Hepatocyte (in vitro differentiated cells): ENCODE measurements around the gene PRND. TPM values are rescaled to one million over a fixed set of nuclear protein-coding genes. Genes with fewer than 3 reads are reported as not detected.
"Not testable (repeated sequence)": the region's sequence is repeated elsewhere in the genome, so short reads cannot be mapped to it uniquely, and the experiment has no call there.

ENCODE experiments used
- DNase-seq: peaks from one replicate; pipeline ENCODE4 v3.0.0-alpha.2; 2016; ENCODE audit warnings: low spot score
- H2AFZ ChIP-seq: fragments of 200-600 bp; sonication (generic); 2 replicates; pipeline ENCODE4 v1.6.0; 2016; ENCODE audit warnings: antibody characterized with exemption, mild to moderate bottlenecking
- H3K27ac ChIP-seq: fragments of 200-600 bp; sonication (generic); 2 replicates; pipeline ENCODE4 v1.5.1; 2016; ENCODE audit warnings: mild to moderate bottlenecking
- H3K27me3 ChIP-seq: fragments of 200-600 bp; sonication (generic); 2 replicates; pipeline ENCODE4 v1.6.1; 2016
- H3K36me3 ChIP-seq: fragments of 200-600 bp; sonication (generic); replicated peaks from 2 replicates; pipeline ENCODE4 v1.5.1; 2016; ENCODE audit warnings: low read depth; ENCODE audit not compliant: insufficient read depth
- H3K4me1 ChIP-seq: fragments of 200-600 bp; sonication (generic); 2 replicates; pipeline ENCODE4 v1.5.1; 2016; ENCODE audit warnings: mild to moderate bottlenecking, moderate library complexity; ENCODE audit not compliant: insufficient read depth
- H3K4me2 ChIP-seq: fragments of 200-600 bp; sonication (generic); 2 replicates; pipeline ENCODE4 v1.6.0; 2016
- H3K4me3 ChIP-seq: fragments of 200-600 bp; sonication (generic); 2 replicates; pipeline ENCODE4 v1.5.1; 2016; ENCODE audit warnings: mild to moderate bottlenecking
- H3K79me2 ChIP-seq: fragments of 200-600 bp; sonication (generic); 2 replicates; pipeline ENCODE4 v1.6.0; 2017; ENCODE audit warnings: mild to moderate bottlenecking
- H3K9me2 ChIP-seq: fragments of 200-600 bp; sonication (generic); replicated peaks from 2 replicates; pipeline ENCODE4 v1.6.0; 2017; ENCODE audit warnings: mild to moderate bottlenecking; ENCODE audit not compliant: insufficient read depth
- H3K9me3 ChIP-seq: fragments of 200-600 bp; sonication (generic); 2 replicates; pipeline ENCODE4 v1.5.1; 2016; ENCODE audit warnings: low read depth, mild to moderate bottlenecking
- H4K20me1 ChIP-seq: fragments of 200-600 bp; sonication (generic); 2 replicates; pipeline ENCODE4 v1.6.0; 2016; ENCODE audit warnings: mild to moderate bottlenecking; ENCODE audit not compliant: insufficient read depth, poor library complexity, severe bottlenecking
- CTCF ChIP-seq: fragments of 200-600 bp; sonication (generic); IDR thresholded peaks from 2 replicates; pipeline ENCODE4 v1.5.1; 2016; ENCODE audit warnings: antibody characterized with exemption, mild to moderate bottlenecking; ENCODE audit not compliant: poor library complexity
- EZH2 ChIP-seq: fragments of 200-600 bp; sonication (generic); IDR thresholded peaks from 2 replicates; pipeline ENCODE4 v1.6.1; 2016; ENCODE audit warnings: antibody characterized with exemption, mild to moderate bottlenecking, borderline replicate concordance
- EZH2phosphoT487 ChIP-seq: fragments of 200-600 bp; sonication (generic); IDR thresholded peaks from one replicate; pipeline ENCODE4 v1.6.1; 2018; ENCODE audit warnings: antibody characterized with exemption, mild to moderate bottlenecking, low read depth, moderate library complexity; ENCODE audit not compliant: unreplicated experiment, severe bottlenecking
- WGBS: methylation state at CpG from one replicate; pipeline ENCODE4 v1.1.6; 2016; ENCODE audit warnings: low lambda C conversion rate; ENCODE audit errors: missing lambda C conversion rate; 5-methylcytosine and 5-hydroxymethylcytosine counted together
- polyA plus RNA-seq: library from polyadenylated mRNA; unstranded; fragments of >200 nt; fragmentation: Nextera tagmentation; extraction: Ambion mirVana; gene quantifications from 2 replicates; pipeline ENCODE4 v1.2.1, GENCODE V29; 2016
- total RNA-seq: library from RNA; depleted of rRNA; stranded (reverse); fragments of >200 nt; gene quantifications from 2 replicates; pipeline ENCODE4 v1.2.3, GENCODE V29; 2014

PRND gene
- total and polyA plus RNA-seq, 2 experiments from 2014 or later, result 0.34 to 0.70 TPM

DNA sequence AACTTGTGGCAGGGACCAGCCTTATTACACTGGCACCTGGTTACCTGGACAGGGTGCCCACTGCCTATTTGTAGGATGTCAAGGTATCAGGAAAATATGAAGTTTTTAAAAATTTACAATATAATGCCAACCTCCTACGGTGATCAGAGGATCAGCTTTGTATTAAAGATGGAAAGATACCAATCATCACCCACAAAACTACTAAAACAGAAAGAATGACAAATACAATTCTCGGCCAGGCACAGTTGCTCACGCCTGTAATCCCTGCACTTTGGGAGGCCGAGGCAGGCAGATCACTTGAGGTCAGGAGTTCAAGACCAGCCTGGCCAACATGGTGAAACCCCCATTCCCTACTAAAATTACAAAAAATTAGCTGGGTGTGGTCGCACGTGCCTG lies 18.4 kb upstream of the PRND start:
- Histone ChIP-seq H3K36me3 (no peaks in the 10 kb centered on the region), H3K27ac (no peak overlapping the region), H3K4me1 (peaks cover 3% of the 10 kb centered on the region), H3K27me3 (no peaks in the 10 kb centered on the region), H4K20me1 (peaks cover under 1% of the 10 kb centered on the region), H2AFZ (no peak overlapping the region), H3K4me3 (no peak overlapping the region), H3K4me2 (no peak overlapping the region), H3K9me3 (no peaks in the 10 kb centered on the region), H3K9me2 (no peaks in the 10 kb centered on the region), H3K79me2 (no peaks in the 10 kb centered on the region)
- no peak for DNase-seq
- no peak for TF ChIP-seq CTCF
- no peak for TF ChIP-seq EZH2
- no peak for TF ChIP-seq EZH2phosphoT487
- WGBS, result 83% methylated on average over 6 of the region's 6 CpGs

- not testable (repeated sequence) for H3K9me3 ChIP-seq, H3K4me3 ChIP-seq, DNase-seq, H4K20me1 ChIP-seq, H3K9me2 ChIP-seq, H3K27ac ChIP-seq, H2AFZ ChIP-seq, H3K36me3 ChIP-seq, H3K4me2 ChIP-seq, H3K79me2 ChIP-seq, H3K27me3 ChIP-seq, H3K4me1 ChIP-seq
- WGBS, result 95% methylated on average over 12 of the region's 12 CpGs
Observed at GRCh38 chr20:4706941-4707340, 14.8 kb upstream of the PRND start.

DNA sequence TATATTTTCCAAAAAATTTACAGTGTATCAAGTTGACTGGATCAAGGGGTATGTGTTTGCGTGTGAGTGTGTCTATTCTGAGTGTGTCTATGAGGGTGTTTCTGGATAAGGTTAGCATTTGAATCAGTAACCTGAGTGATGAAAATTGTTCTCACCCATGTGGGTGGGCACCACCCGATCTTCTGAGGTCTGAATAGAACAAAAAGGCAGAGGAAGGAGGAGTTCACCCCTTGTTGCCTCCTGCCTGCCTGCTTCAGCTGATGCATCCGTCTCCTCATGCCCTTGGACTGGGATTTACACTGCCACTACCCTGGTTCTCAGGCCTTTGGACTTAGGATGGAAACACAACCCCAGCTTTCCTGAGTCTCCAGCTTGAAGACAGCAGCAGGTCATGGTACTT lies 13.7 kb upstream of the PRND start:
- H3K4me1 ChIP-seq, result peaks cover 3% of the 10 kb centered on the region
- no peaks in the 10 kb centered on the region for H4K20me1 ChIP-seq
- TF ChIP-seq EZH2, result no peak
- TF ChIP-seq EZH2phosphoT487, result no peak
- TF ChIP-seq CTCF, result no peak
- H3K79me2 ChIP-seq, result no peaks in the 10 kb centered on the region
- no peaks in the 10 kb centered on the region for H3K27me3 ChIP-seq
- H3K4me2 ChIP-seq, result no peak overlapping the region
- no peak overlapping the region for H3K27ac ChIP-seq
- 81% methylated on average over 3 of the region's 3 CpGs for WGBS
- H3K9me3 ChIP-seq, result no peaks in the 10 kb centered on the region
- no peaks in the 10 kb centered on the region for H3K36me3 ChIP-seq
- DNase-seq, result no peak
- H2AFZ ChIP-seq, result no peak overlapping the region
- H3K9me2 ChIP-seq, result no peaks in the 10 kb centered on the region
- no peak overlapping the region for H3K4me3 ChIP-seq

DNA sequence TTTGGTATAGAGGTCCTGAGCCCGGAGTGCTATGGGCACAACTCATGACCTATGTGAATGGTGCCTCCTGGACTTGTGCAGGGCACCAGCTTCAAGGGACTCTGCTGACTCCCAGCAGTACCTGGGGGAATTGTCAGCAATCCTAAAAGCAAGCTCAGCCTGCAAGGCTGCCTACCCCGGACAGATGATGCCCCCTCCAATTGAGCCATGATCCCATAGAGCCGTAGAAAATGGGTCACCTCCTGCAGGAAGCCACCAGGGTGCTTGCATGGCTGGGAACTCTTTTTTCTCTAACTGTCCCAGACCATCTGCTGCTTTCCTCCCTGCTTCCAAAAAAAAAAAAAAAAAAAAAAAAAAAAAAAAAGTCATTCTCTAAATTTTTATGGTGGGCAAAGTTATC lies 12.9 kb upstream of the PRND start:
- no peak overlapping the region for H3K4me3 ChIP-seq
- H3K27me3 ChIP-seq, result no peaks in the 10 kb centered on the region
- WGBS, result 87% methylated on average over 3 of the region's 3 CpGs
- TF ChIP-seq CTCF (no peak), EZH2 (no peak), EZH2phosphoT487 (no peak)
- DNase-seq, result no peak
- no peaks in the 10 kb centered on the region for H3K79me2 ChIP-seq
- no peak overlapping the region for H3K4me2 ChIP-seq
- no peaks in the 10 kb centered on the region for H3K9me2 ChIP-seq
- H3K9me3 ChIP-seq, result no peaks in the 10 kb centered on the region
- H4K20me1 ChIP-seq, result no peaks in the 10 kb centered on the region
- no peaks in the 10 kb centered on the region for H3K36me3 ChIP-seq
- no peak overlapping the region for H2AFZ ChIP-seq
- H3K4me1 ChIP-seq, result peaks cover 3% of the 10 kb centered on the region
- H3K27ac ChIP-seq, result no peak overlapping the region
